WERI-Rb-1 (cell line): ENCODE measurements around the gene SPATA22.
A peak's percentile ranks its signal among the peaks of the same experiment; 100 is the strongest.
"Not testable (repeated sequence)": the region's sequence is repeated elsewhere in the genome, so short reads cannot be mapped to it uniquely, and the experiment has no call there.

Experiments used
- DNase-seq: peaks from one replicate; pipeline ENCODE4 v3.0.0-alpha.2; 2020
- H3K27ac ChIP-seq: fragments of 250-450 bp; sonication (Bioruptor Pico); 2 replicates; pipeline ENCODE4 v1.5.1; 2020; ENCODE audit warnings: mild to moderate bottlenecking, moderate library complexity
- H3K27me3 ChIP-seq: fragments of 250-450 bp; sonication (Bioruptor Pico); 2 replicates; pipeline ENCODE4 v1.5.1; 2021; ENCODE audit warnings: mild to moderate bottlenecking, low read depth, moderate library complexity; ENCODE audit not compliant: insufficient read depth, severe bottlenecking
- H3K36me3 ChIP-seq: fragments of 250-450 bp; sonication (Bioruptor Pico); 2 replicates; pipeline ENCODE4 v1.5.1; 2020; ENCODE audit warnings: mild to moderate bottlenecking, moderate library complexity
- H3K4me3 ChIP-seq: 2 replicates; pipeline ENCODE4 v1.5.1; 2011; ENCODE audit warnings: low read depth, mild to moderate bottlenecking, control low read depth, low read length
- H3K9me3 ChIP-seq: fragments of 250-450 bp; sonication (Bioruptor Pico); 2 replicates; pipeline ENCODE4 v1.5.1; 2021; ENCODE audit warnings: mild to moderate bottlenecking, moderate library complexity; ENCODE audit not compliant: severe bottlenecking
- TF ChIP-seq, protein P1 (sequence below): IDR thresholded peaks from 2 replicates; pipeline ENCODE4 v1.5.1; 2011; ENCODE audit warnings: low read depth, mild to moderate bottlenecking, control low read depth, inconsistent platforms, low read length

Gene SPATA22

DNA sequence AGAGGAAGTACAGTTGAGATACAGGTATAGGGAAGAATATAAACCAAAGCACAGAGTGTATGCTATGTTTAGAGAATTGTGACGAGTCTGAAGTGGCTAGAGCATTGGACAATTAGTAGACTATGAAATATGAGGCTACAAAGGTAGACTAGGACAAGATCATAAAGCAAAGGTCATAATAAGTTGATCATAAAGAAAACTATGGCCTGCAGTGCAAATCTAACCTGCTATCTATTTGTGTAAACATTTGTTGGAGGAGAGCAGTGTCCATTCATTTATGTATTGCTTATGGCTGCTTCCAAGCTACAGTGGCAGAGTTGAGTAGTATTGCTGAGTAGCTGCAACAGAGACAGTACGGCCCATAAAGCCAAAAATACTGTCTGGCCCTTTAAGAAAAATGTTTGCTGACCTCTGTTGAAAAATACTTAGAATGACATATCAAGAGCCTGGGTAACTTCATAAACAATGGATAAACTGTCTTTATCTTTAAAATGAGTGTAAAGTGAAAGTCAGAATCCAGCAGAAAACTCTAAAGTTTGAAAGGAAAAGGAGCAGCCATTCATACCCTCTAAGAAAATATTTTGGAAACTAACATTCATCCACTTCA, 23.5 kb downstream of the SPATA22 start:
- Histone ChIP-seq H3K36me3 (no peaks in the 10 kb centered on the region), H3K27me3 (peaks cover 3% of the 10 kb centered on the region), H3K4me3 (no peak overlapping the region), H3K9me3 (no peaks in the 10 kb centered on the region), H3K27ac (no peak overlapping the region)
- TF ChIP-seq, protein P1, sequence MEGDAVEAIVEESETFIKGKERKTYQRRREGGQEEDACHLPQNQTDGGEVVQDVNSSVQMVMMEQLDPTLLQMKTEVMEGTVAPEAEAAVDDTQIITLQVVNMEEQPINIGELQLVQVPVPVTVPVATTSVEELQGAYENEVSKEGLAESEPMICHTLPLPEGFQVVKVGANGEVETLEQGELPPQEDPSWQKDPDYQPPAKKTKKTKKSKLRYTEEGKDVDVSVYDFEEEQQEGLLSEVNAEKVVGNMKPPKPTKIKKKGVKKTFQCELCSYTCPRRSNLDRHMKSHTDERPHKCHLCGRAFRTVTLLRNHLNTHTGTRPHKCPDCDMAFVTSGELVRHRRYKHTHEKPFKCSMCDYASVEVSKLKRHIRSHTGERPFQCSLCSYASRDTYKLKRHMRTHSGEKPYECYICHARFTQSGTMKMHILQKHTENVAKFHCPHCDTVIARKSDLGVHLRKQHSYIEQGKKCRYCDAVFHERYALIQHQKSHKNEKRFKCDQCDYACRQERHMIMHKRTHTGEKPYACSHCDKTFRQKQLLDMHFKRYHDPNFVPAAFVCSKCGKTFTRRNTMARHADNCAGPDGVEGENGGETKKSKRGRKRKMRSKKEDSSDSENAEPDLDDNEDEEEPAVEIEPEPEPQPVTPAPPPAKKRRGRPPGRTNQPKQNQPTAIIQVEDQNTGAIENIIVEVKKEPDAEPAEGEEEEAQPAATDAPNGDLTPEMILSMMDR: no peak
- no peak for DNase-seq

DNA sequence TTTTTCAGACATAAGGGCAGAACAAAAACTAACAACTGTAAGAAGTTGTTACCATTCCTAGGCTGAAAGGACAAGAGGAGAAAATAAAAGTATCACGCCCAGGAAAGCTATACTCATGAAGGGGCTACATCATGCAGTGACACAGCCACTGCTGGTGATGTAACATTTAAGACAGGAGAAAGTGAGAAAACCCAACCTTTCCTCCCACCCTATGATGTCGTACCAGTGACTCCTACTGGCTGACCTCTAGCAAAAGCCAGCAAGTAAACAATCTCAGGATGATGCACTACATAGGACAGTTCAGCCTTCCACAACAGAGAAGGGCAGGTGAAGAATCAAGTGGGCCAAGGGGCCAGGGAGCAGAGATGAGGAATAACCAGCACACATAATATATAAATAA, 24.0 kb downstream of the SPATA22 start:
- H3K9me3 ChIP-seq: no peaks in the 10 kb centered on the region
- H3K27ac ChIP-seq: no peak overlapping the region
- H3K27me3 ChIP-seq: peaks cover 3% of the 10 kb centered on the region
- peak; percentile 15 for DNase-seq
- H3K4me3 ChIP-seq: no peak overlapping the region
- TF ChIP-seq, protein P1: peak; percentile 56
- no peaks in the 10 kb centered on the region for H3K36me3 ChIP-seq

DNA sequence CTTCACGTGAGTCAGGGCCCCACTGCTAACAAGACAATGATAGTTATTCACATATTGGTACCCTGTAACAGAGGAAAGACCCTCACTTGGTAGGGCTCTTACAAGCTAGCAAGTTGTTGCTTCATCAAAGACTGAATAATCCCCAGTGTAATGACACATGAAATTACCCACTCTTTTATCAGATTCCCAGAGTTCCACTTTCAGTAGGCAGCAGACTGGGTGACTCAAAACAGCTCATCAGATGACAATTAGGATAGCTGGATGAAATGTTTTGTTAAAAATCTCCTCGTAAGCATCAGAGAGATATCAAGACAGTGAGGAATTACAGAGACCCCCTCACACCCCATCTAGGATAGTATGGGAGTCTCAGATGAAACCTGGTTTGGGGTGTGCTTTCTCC, 31.2 kb downstream of the SPATA22 start:
- H3K27me3 ChIP-seq: peaks cover 3% of the 10 kb centered on the region
- TF ChIP-seq, protein P1: no peak
- no peak overlapping the region for H3K4me3 ChIP-seq
- H3K27ac ChIP-seq: no peak overlapping the region
- no peaks in the 10 kb centered on the region for H3K9me3 ChIP-seq
- no peak for DNase-seq
- H3K36me3 ChIP-seq: no peaks in the 10 kb centered on the region

DNA sequence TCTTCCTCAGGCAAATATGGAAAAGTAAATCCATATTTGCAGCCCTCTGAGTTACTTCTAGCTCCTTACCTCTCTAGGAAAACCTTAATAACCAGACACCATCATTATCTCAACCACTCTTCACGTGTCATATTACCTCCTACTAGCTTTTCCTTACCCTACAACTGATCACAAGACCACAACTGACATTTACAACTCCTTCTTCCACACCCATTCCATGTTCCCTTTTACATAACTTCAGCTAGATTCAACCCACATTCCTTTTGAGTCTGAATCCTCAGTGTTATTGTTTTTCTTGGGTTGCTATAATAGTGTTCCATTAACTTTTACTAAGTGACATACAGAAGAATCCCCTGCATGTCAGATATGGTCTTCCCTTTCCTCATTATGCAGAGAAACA, 33.3 kb downstream of the SPATA22 start:
- no peaks in the 10 kb centered on the region for H3K36me3 ChIP-seq
- H3K27ac ChIP-seq: no peak overlapping the region
- H3K4me3 ChIP-seq: no peak overlapping the region
- TF ChIP-seq, protein P1: no peak
- no peaks in the 10 kb centered on the region for H3K9me3 ChIP-seq
- no peaks in the 10 kb centered on the region for H3K27me3 ChIP-seq
- DNase-seq: no peak

DNA sequence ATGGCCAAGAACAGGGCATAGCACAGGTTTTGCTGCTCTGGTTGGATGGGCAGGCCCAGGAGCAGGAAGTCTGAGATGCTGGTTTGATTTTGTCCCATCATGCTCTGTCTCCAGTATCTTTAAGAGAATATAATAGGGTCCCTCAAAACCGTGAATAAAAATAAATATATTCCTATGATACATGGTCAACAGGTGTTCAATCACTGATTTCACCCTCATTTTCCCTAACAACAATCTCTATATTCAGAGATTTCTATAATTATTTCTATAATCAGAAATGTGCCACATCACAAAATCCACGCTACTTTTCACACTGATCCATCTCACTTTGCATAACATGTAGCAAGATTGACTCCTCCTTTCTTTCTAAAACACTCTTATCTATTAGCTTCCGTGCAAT, 37.9 kb downstream of the SPATA22 start, which contains the start of gene OR1E2:
OR1E2 (minus strand) TSS at position 101 of the 400 bp plus-strand sequence; CDS start at position 101, 0 bp downstream.
- H3K27me3 ChIP-seq: no peaks in the 10 kb centered on the region
- no peak within 1 kb of the TSS for H3K27ac ChIP-seq
- no peak within 1 kb of the TSS for H3K4me3 ChIP-seq
- no peaks in the 10 kb centered on the region for H3K36me3 ChIP-seq
- no peaks in the 10 kb centered on the region for H3K9me3 ChIP-seq
- DNase-seq: no peak
- TF ChIP-seq, protein P1: no peak

DNA sequence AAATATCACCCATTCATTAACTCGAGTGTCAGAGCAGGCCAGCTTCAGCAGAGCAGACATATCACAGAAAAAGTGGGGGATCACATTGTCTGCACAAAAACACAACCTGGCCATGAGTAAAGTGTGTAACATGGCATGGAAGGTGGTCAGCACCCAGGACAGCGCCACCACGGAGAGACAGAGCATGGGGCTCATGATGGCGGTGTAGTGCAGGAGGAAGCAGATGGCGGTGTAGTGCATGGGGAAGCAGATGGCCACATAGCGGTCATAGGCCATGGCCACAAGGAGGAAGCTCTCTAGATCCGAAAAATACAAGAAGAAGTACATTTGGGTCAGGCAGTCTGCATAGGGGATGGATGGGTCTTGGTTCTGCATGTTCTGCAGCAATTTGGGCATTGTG, 38.4 kb downstream of the SPATA22 start:
- not testable (repeated sequence) for H3K9me3 ChIP-seq, H3K4me3 ChIP-seq, H3K27ac ChIP-seq, H3K27me3 ChIP-seq, H3K36me3 ChIP-seq, DNase-seq
